ENCODE results near the gene SLC17A7. TPM values are rescaled to one million over a fixed set of nuclear protein-coding genes. Genes with fewer than 3 reads are reported as not detected.

SLC17A7 gene
- total and polyA plus RNA-seq, 9 of the 15 experiments (the other 6 are each of a cell fraction or from before 2014, with no cell fraction given): 1.1 to 15.7 (median 2.4) TPM

DNA sequence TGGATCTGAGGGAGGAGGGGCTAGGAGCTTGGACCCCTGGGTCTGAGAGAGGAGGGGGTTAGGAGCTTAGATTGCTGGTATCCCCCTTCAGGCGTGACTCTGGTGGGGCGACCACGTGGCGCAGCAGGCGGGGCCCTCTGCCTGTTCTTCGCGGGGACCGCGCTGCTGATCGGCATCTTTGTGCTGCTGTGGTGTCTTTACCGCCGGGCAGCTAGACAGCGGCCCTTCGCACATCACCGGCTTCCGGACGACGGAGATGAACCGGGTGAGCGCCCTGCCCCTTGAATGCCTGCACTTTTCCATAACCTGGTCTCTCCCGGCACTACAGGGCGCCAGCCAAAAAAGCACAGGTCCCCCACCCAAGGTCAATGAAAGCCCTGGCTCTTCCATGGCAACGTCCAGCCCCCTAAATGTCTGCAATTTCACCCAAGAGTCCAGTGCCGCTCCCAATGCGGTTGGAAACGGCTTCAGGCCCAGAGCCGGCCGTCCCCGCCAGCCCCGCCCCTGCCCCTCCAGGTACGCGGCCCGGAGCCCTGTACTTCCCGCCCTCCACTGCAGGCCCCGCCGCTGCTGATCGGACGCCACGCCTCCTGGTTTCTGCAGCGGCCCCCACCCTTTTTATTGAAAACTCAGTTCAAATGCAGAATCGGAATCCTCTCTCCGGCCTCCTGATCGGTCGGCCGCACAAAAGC is 13.3 kb downstream of the SLC17A7 start (continued):
- TF ChIP-seq PRDM10 (IDR thresholded peaks at IDR 0.05; ENCODE audit: partially characterized antibody) (no peak), ESRRA (IDR thresholded peaks at IDR 0.05; ENCODE audit: borderline replicate concordance, low read depth) (no peak), SIN3B (IDR thresholded peaks at IDR 0.05; ENCODE audit: low read depth) (no peak), NKRF (IDR thresholded peaks at IDR 0.05; ENCODE audit: borderline replicate concordance) (no peak), AFF4 (CRISPR knock-in tag; IDR thresholded peaks at IDR 0.05) (no peak), EP400 (IDR thresholded peaks at IDR 0.05) (peak; percentile 51; the same call in 1 of the 2 replicates), TAF15 (IDR thresholded peaks at IDR 0.05; ENCODE audit: low read depth, low read length) (no peak), CTBP1 (IDR thresholded peaks at IDR 0.05; ENCODE audit: borderline replicate concordance) (peak; percentile 69; the same call in 1 of the 2 replicates), ZNF830 (CRISPR knock-in tag; IDR thresholded peaks at IDR 0.05) (no peak), ELK1 (CRISPR knock-in tag; IDR thresholded peaks at IDR 0.05) (no peak), HEY1 (CRISPR knock-in tag; IDR thresholded peaks at IDR 0.05; ENCODE audit: borderline replicate concordance) (no peak)
- TF ChIP-seq, protein P1, sequence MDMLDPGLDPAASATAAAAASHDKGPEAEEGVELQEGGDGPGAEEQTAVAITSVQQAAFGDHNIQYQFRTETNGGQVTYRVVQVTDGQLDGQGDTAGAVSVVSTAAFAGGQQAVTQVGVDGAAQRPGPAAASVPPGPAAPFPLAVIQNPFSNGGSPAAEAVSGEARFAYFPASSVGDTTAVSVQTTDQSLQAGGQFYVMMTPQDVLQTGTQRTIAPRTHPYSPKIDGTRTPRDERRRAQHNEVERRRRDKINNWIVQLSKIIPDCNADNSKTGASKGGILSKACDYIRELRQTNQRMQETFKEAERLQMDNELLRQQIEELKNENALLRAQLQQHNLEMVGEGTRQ (CRISPR knock-in tag; IDR thresholded peaks at IDR 0.05): peak; percentile 72
- TF ChIP-seq, protein P2, sequence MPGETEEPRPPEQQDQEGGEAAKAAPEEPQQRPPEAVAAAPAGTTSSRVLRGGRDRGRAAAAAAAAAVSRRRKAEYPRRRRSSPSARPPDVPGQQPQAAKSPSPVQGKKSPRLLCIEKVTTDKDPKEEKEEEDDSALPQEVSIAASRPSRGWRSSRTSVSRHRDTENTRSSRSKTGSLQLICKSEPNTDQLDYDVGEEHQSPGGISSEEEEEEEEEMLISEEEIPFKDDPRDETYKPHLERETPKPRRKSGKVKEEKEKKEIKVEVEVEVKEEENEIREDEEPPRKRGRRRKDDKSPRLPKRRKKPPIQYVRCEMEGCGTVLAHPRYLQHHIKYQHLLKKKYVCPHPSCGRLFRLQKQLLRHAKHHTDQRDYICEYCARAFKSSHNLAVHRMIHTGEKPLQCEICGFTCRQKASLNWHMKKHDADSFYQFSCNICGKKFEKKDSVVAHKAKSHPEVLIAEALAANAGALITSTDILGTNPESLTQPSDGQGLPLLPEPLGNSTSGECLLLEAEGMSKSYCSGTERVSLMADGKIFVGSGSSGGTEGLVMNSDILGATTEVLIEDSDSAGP (CRISPR knock-in tag; IDR thresholded peaks at IDR 0.05): no peak
